GM10847 (cell line): ENCODE results near the gene FAM171A1.

Source experiments
- POLR2A ChIP-seq: IDR thresholded peaks from 2 replicates; pipeline ENCODE4 v1.6.1; 2011; ENCODE audit not compliant: insufficient read length; ENCODE audit errors: extremely low read depth

The FAM171A1 gene

DNA sequence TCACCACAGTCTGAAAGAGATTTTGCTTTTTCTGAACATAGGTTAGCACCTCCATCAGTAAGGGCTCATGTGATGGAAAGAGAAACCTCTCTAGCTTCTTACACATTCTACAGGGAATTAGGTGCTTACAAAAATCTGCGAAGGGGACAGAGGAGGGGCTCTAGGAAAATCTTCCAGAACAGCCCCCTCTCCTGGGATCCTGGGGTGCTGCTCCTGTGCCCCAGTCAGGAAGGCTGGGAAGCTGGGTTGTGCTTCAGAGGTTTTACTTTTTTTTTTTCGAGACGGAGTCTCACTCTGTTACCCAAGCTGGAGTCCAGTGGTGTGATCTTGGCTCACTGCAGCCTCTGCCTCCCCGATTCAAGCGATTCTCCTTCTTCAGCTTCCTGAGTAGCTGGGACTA is 7.5 kb upstream of the FAM171A1 start:
- TF ChIP-seq POLR2A: no peak

DNA sequence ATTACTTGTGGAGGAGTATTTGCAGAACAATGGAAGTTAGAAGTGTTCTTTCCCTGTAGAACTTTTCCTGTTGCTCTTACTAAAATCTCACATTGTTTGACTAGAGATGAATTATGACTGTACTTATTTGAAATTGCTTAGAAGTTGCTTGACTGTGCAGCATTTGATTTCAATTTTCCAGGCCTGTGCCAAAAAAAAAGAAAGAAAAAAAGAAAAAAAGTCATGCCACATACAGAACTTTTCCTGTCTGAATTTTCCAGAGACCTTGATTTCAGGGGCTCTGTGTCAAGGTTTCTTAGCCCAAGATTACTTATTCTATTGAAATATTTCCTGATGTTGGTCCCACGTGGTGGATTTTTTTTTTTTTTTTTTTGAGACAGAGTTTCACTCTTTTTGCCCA is 3.5 kb upstream of the FAM171A1 start:
- no peak for TF ChIP-seq POLR2A

DNA sequence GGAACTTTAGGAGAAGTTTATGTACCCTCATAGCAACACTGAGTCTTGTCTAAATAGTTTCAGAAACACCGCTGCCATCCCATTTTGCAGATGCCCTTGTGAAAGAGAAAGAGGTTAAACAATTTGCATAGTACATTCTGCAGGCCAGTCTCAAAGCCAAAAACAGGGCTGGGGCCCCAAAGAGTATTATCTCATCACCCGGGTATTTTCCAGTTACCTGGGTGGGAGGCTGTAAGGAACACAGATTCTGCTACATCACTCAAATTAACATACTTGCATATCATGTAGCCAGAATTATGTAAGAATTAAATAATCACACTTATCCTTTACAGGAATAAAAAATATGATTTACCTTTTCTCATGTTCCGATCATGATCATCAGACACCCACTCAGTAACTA is 3.1 kb upstream of the FAM171A1 start:
- no peak for TF ChIP-seq POLR2A

DNA sequence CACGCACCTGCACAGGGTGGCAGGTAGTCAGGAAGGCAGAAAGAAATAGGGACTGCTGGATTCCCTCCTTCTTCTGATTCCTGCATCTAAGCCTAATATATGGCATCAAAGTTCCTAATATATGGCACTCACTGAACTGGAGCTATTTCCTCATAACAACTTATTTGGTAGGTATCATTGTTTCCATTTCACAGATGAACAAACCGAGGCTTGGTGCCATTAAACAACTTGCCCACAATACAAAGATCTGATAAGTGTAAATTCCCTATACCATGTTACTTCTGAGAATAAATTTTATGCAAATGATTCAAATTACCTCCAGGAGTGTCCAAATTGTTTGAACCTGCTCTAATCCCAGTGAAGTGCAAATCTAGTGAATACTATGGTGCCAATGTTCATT is 2.1 kb upstream of the FAM171A1 start:
- no peak for TF ChIP-seq POLR2A

DNA sequence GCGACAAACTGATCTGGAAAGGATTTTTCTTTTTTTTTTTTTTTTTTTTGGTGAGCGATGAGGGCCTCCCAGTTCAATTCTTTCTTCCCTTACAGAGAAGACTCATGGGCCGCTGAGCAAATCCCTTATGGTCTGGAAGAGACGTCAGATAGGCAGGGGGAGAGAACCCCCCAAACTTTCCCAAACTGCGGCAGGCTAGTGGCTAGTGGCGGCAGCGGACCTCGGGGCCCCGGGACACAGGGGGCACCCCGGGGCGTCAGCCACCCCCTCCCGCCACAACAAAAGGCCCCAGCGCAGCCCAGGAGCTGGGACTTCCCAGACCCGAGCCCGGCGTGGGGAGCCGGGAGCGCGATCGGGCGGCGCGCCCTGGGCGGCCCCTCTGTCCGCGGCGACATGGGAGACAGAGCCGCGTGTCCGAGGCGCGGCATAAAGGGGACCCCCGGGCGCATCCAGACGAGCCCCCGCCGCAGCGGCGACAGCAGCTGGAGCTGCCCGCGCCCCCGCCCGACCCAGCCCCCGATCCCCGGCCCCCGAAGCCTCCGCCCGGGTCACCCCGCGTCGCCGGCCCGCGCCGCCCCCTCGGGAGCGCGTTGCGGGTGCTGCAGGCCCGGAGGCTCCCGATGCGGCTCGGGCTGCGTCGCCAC is 755 bp downstream of the FAM171A1 start:
- no peak for TF ChIP-seq POLR2A

DNA sequence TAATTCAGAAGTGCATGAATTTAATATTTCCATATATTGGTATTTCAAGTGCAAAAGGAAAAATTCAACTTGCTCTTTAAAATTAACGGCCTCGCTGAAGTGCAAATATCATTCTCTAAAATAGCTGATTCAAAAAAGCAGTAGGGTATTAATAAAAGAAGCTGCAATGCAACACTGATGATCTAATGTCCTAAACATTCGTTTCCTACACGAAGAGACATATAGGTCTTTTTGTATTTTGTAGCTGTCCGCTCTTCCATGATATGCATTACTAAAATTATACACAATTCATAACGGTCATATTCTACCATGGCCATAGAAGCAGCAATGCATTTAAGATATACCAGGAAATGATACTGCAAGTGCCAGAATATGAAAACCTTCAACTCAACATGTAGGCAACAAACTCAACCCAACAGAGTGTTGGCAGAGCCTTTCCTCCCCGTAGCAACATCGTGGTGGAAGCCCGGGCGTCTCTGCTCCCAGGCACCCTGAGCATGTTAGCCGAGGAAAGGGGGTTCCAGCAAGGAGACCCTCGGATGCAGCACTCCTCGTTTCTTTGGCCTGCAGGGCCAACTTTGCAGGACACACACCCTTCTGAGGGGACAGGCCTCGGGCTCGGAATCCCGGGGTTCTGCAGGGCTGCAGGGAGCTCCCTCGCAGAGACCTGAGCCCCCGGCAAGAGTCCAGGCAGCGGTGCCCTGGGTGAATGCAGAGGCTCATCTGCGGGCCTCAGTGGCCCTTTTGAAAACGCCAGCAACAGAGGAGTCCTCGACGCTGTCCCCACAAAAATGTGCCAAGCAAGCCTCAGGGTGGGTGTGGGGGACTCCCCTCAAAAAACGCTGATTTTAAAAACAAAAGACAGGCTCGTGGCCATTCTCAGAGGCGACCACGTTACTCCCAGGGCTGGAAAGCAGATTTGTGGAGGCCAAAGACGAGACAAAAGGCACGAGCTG is 1.6 kb downstream of the FAM171A1 start:
- TF ChIP-seq POLR2A: no peak

DNA sequence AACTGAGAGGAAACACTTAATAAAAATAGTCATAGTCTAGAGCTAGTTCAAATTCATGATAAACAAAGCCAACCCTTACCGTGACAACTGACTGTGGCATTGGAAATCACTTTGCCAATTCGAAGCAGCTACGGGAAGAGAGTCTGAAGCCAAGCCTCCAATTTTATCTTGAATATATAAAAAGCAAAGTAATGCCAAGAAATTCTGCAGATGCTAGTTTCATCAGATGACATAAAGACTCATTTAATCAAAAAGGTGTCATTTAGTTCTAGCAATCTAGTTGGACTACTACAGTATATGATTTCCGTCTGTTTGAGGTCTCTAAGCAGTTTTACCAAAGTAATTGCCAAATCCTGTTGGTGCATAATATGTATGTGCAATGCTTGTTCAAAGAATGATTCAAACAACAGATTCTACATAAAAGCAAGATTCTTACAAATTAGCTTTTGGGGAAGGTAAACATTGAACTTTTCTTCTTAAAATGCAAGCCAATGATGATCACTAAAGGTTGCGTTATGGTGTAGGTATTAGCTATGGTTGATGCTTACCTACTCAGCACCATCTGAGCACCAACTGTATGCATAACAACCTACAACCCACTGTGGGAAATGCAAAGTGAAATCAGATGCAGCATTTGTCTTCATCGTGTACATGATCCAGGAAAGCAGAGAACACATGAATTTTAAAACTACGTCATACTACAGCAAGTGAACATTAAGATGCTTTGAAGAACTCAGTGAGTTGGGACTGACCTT is 2.8 kb downstream of the FAM171A1 start:
- TF ChIP-seq POLR2A: no peak

DNA sequence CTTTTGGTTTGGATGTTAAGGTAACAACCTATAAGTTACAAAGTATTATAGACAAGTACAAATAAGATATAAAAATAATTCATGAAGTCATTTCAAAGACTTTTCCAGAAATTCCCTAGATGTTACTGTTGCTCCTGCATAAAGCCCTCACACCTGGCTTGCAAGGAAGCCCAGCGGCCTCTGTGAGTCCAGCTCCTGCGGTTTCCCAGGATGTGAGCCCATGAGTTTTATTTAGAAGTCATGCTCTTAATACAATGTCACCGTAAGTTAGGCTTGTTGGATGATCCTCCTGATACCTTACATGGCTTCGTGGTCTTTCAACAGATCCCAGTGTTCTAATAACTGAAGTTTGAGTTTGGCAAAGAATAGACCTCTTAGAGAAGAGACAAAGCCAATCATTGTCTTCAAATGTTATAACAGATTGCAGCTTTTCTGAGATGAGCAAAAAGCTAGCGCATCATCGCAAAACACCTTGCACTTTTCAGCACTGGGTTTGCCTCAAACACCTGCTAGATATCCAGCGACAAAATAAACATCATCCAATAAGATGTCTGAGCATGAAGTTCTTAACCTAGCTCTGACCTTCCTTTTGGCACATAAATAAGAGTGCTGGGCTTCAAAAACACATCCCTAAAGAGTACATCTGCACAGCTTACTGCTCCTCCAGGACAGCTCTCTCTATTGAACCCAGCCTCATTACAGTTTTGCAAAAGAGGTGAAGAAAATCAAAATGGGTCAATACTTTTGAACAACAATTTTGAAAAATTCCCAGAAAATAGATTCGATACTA is 3.6 kb downstream of the FAM171A1 start:
- TF ChIP-seq POLR2A: no peak

DNA sequence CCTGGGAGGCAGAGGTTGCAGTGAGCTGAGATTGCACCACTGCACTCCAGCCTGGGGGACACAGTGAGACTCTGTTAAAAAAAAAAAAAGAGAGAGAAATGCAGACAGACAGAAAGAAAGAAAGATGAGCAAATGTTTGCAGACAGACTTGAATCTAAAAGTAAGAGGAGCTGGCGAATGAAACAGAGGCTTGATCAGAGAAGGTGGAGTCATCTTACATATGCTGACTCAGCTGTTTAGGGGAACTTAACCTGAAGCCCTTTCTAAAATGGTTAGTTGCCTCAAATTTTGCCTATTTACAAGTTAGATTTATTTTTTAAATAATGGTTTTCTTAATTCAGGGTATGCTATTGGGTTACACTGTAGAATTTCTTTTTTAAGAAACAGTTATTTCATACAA is 5.4 kb downstream of the FAM171A1 start:
- no peak for TF ChIP-seq POLR2A

DNA sequence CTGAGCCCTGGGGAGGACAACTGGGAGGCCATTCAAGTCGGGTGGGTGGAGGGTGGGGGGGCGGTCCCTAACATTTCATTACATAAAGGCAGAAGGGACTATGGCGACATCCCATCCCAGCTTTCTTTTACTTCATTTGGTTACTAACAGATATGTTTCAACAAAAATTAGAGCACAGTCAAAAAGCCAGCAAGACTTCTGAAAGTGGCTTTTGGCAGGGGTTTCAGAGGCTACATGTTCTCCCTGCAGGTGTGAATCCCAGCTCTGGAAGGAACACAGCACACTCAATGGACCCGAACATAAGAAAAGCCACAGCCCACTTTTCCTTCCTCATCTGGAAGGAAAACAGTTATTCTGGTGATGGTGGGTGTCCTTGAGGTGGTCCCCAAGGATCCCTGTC is 7.1 kb downstream of the FAM171A1 start:
- TF ChIP-seq POLR2A: no peak

DNA sequence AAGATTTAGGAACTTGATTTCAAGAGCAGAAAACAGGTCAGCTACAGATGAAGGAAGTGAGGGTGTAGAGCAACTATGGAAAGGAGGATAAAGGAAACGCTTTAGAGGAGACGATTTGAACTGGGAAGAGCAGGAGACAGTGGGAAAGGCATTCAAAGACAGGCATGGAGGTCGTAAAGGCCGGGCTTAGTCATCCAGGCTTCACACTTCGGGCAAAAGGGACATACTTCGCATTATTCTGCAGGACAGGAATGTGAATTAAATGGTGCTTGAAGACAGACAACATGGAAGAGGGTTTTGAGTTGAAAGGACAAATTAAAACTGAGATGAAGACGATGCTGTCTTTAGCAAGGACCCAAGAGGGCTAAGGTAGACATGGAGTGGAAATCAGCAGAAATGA is 8.1 kb downstream of the FAM171A1 start:
- no peak for TF ChIP-seq POLR2A

DNA sequence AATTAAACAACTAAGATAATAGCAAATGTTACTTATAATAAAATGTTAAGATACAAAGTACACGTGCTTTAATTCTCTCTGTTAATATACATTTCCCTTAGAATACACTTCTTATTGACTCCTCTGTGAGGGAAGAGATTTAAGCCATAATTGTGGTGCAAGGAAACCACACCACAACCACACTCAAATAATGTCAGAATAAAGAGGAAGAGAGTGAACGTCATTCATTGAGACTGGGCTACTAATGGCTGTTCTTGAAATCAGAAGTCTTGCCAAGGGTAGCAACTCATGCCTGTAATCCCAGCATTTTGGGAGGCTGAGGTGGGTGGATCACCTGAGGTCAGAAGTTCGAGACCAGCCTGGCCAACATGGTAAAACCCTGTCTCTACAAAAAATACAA is 10.0 kb downstream of the FAM171A1 start:
- TF ChIP-seq POLR2A: no peak

DNA sequence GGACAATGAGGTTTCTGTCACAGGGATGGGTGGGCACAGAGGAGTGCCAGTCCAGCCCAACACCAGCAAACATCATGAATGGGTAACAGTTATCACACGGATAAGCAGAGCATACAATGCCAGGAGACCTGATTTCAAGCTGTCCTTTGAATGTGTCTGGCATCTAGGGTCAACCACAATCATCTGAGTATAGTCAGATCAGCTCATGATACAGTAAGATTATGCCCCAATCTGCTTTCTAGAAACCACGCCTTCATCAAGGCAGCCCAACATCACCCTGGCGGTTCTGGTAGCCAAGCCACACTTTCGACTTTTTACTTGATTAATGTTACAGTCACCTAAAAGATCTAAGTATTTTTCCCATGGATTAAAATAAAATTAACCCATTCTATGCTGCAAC is 10.5 kb downstream of the FAM171A1 start:
- no peak for TF ChIP-seq POLR2A

DNA sequence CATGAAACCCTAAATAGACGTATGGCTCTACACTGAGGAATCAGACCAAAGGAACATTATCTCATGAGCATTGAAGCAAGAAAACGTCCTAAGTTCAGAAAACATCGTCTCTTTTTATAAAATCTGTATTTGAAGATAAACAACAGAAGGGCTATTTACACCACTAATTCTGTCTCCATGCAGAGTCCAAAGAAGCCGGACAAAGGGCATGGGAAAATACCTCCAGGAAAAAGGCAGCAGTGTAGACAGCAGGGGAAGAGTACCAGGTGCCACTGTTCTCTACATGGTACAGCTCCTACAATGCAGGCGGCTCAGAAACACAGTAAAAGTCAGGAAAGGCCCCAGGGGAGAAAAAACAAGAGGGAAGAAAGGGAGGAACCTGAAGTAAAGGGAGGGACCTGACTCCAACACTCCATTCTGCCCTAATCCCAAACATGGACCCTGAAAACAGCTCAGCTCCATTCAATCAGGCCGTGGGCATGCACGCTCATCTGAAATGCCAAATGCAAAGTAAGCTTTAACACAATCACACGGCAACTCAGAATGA is 17.5 kb downstream of the FAM171A1 start:
- TF ChIP-seq POLR2A: no peak

DNA sequence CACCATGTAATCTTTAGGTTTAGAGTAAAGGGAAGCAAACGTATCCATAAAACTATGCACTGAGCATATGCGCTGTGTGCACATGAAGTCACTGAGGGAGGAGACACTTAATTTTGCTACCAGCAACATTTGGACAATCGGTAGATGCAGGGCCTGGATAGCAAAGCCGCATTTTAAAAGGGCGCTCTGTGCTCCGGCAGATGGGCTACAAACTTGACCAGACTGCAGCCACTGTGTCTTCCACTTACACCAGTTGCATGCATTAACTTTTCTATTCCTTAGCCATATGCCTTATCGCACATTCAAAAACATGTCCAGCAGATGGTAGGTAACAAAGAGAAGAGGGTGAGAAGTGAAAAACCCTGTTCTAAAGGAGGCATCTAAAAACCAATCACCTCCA is 18.3 kb downstream of the FAM171A1 start:
- no peak for TF ChIP-seq POLR2A
